A549 (cell line): Measurements from ENCODE around the gene PLCB3. TPM values are rescaled to one million over a fixed set of nuclear protein-coding genes. Genes with fewer than 3 reads are reported as not detected.
A peak's percentile ranks its signal among the peaks of the same experiment; 100 is the strongest.

ENCODE experiments used
- ATAC-seq, 2 experiments: fragments of 200-7000 bp in 1 of 2; fragments of >200 bp in 1 of 2; cut with Nextera tagmentation in 1 of 2; cut with Tn5 transposase in 1 of 2; 3 replicates each; pipeline versions ENCODE4 v1.8.0 to v1.9.1; 2018 to 2020; ENCODE audit warnings: mild to moderate bottlenecking in 1 of 2, moderate library complexity in 1 of 2
- CTCF ChIA-PET: fragments of 300-600 bp; sonication (Branson Sonifier 250); formaldehyde crosslinking; extraction: SDS; loops from one replicate; lab custom pipeline; 2021; ENCODE audit warnings: antibody characterized with exemption, inconsistent platforms; lab: Yijun Ruan, JAX
- POLR2A ChIA-PET: fragments of 350-600 bp; formaldehyde crosslinking; extraction: SDS; loops from one replicate; lab custom pipeline; 2021; ENCODE audit warnings: antibody characterized with exemption, inconsistent platforms; lab: Yijun Ruan, JAX
- DNase-seq, 2 experiments: peaks; one replicate each; pipeline versions ENCODE4 v3.0.0 to v3.0.0-alpha.2; 2011 to 2016; ENCODE audit warnings: low read depth in 1 of 2, low spot score in 1 of 2
- FAIRE-seq: peaks from 2 replicates; lab custom pipeline; 2011; peaks lifted over from hg19 to GRCh38; lab: Jason Lieb, UNC
- H3K27ac ChIP-seq, 2 experiments: fragments of >200 bp; sonication (Bioruptor Twin); formaldehyde crosslinking; 3 replicates each; pipeline ENCODE4 v1.5.1; 2016 to 2017
- H3K4me1 ChIP-seq: fragments of >200 bp; sonication (Bioruptor Twin); formaldehyde crosslinking; 3 replicates; pipeline ENCODE4 v1.6.1; 2016
- H3K4me2 ChIP-seq: fragments of >200 bp; sonication (Bioruptor Twin); formaldehyde crosslinking; 3 replicates; pipeline ENCODE4 v1.6.1; 2016
- H3K4me3 ChIP-seq: fragments of >200 bp; sonication (Bioruptor Twin); formaldehyde crosslinking; 3 replicates; pipeline ENCODE4 v1.5.1; 2016
- H3K9me3 ChIP-seq: fragments of >200 bp; sonication (Bioruptor Twin); formaldehyde crosslinking; 3 replicates; pipeline ENCODE4 v1.6.1; 2016
- CBX8 ChIP-seq: fragments of 200-600 bp; sonication (generic); IDR thresholded peaks from 2 replicates; pipeline ENCODE4 v1.6.1; 2016
- CHD2 ChIP-seq: fragments of 150-350 bp; IDR thresholded peaks from 2 replicates; pipeline ENCODE4 v1.6.1; 2014; ENCODE audit warnings: low read length; ENCODE audit not compliant: partially characterized antibody
- E2F6 ChIP-seq: IDR thresholded peaks from 2 replicates; pipeline ENCODE4 v1.6.1; 2012; ENCODE audit warnings: low read depth, borderline replicate concordance
- EHF ChIP-seq: fragments of 250-450 bp; sonication (Bioruptor Pico); IDR thresholded peaks from 2 replicates; pipeline ENCODE4 v1.5.0; 2020; ENCODE audit warnings: mild to moderate bottlenecking
- ESRRA ChIP-seq: fragments of 150-350 bp; IDR thresholded peaks from 2 replicates; pipeline ENCODE4 v1.6.1; 2014; ENCODE audit warnings: mild to moderate bottlenecking, low read length, borderline replicate concordance
- FOSL2 ChIP-seq, 2 experiments: fragments of 450-650 bp in 1 of 2; fragments of >200 bp in 1 of 2; sonication (Bioruptor Twin) in 1 of 2; formaldehyde crosslinking; IDR thresholded peaks; 2 replicates each; pipeline versions ENCODE4 v1.5.0 to v1.6.1; 2016 to 2020; ENCODE audit warnings: mild to moderate bottlenecking in 1 of 2, moderate library complexity in 1 of 2
- FOXS1 ChIP-seq: fragments of 250-450 bp; sonication (Bioruptor Pico); IDR thresholded peaks from 2 replicates; pipeline ENCODE4 v1.5.0; 2020; ENCODE audit warnings: mild to moderate bottlenecking, moderate library complexity
- HEYL ChIP-seq: fragments of 250-450 bp; sonication (Bioruptor Pico); IDR thresholded peaks from 2 replicates; pipeline ENCODE4 v1.8.0; 2021; ENCODE audit warnings: mild to moderate bottlenecking, moderate library complexity
- HMGXB4 ChIP-seq: fragments of 250-450 bp; sonication (Bioruptor Pico); IDR thresholded peaks from 2 replicates; pipeline ENCODE4 v1.5.0; 2021; ENCODE audit warnings: mild to moderate bottlenecking, moderate library complexity, borderline replicate concordance
- HOXA7 ChIP-seq: fragments of 250-450 bp; sonication (Bioruptor Pico); IDR thresholded peaks from 2 replicates; pipeline ENCODE4 v1.5.0; 2020; ENCODE audit warnings: mild to moderate bottlenecking, moderate library complexity
- JUN ChIP-seq, 2 experiments: fragments of >200 bp; sonication (Bioruptor Twin); formaldehyde crosslinking; IDR thresholded peaks; 2 replicates in 1 of 2; 3 replicates in 1 of 2; pipeline ENCODE4 v1.6.1; 2016 to 2017
- JUNB ChIP-seq: fragments of >200 bp; sonication (Bioruptor Twin); formaldehyde crosslinking; IDR thresholded peaks from 2 replicates; pipeline ENCODE4 v1.6.1; 2016
- KDM5A ChIP-seq: fragments of 200-600 bp; sonication (generic); IDR thresholded peaks from 2 replicates; pipeline ENCODE4 v1.6.1; 2016; ENCODE audit warnings: antibody characterized with exemption, mild to moderate bottlenecking
- MAFK ChIP-seq: fragments of 450-650 bp; IDR thresholded peaks from 2 replicates; pipeline ENCODE4 v1.6.1; 2014; ENCODE audit not compliant: partially characterized antibody
- MAX ChIP-seq: IDR thresholded peaks from 2 replicates; pipeline ENCODE4 v1.6.1; 2012
- NFE2L2 ChIP-seq: fragments of 150-350 bp; conservative IDR thresholded peaks from 2 replicates; pipeline ENCODE4 v1.6.1; 2014; ENCODE audit warnings: low read length
- NPAS2 ChIP-seq: fragments of 250-450 bp; sonication (Bioruptor Pico); IDR thresholded peaks from 2 replicates; pipeline ENCODE4 v1.8.0; 2022; ENCODE audit warnings: mild to moderate bottlenecking, moderate library complexity, borderline replicate concordance
- PBX3 ChIP-seq: IDR thresholded peaks from 2 replicates; pipeline ENCODE4 v1.6.1; 2012
- POLR2AphosphoS2 ChIP-seq: conservative IDR thresholded peaks from 2 replicates; pipeline ENCODE4 v1.6.1; 2012; ENCODE audit warnings: low read length, improper control_type of control experiment, inconsistent platforms
- RARB ChIP-seq: fragments of 250-450 bp; sonication (Bioruptor Pico); IDR thresholded peaks from 2 replicates; pipeline ENCODE4 v1.8.0; 2021; ENCODE audit warnings: mild to moderate bottlenecking, moderate library complexity
- RCOR1 ChIP-seq: fragments of 150-350 bp; IDR thresholded peaks from 2 replicates; pipeline ENCODE4 v1.6.1; 2014; ENCODE audit warnings: antibody characterized with exemption, low read length, low read depth
- RNF2 ChIP-seq: fragments of 200-600 bp; sonication (generic); IDR thresholded peaks from 2 replicates; pipeline ENCODE4 v1.6.1; 2016; ENCODE audit warnings: low read depth, mild to moderate bottlenecking, antibody characterized with exemption, moderate library complexity, borderline replicate concordance
- TP53 ChIP-seq: fragments of 250-450 bp; sonication (Bioruptor Pico); IDR thresholded peaks from 2 replicates; pipeline ENCODE4 v1.5.0; 2021; ENCODE audit warnings: mild to moderate bottlenecking, moderate library complexity
- ZC3H11A ChIP-seq: fragments of 450-650 bp; IDR thresholded peaks from 2 replicates; pipeline ENCODE4 v1.6.1; 2014; ENCODE audit warnings: antibody characterized with exemption, mild to moderate bottlenecking
- ZFP36 ChIP-seq: fragments of 450-650 bp; IDR thresholded peaks from 2 replicates; pipeline ENCODE4 v1.6.1; 2014; ENCODE audit warnings: borderline replicate concordance; ENCODE audit not compliant: partially characterized antibody
- WGBS: methylation state at CpG from one replicate; pipeline ENCODE4 v1.1.6; 2017; ENCODE audit errors: missing lambda C conversion rate; 5-methylcytosine and 5-hydroxymethylcytosine counted together
- polyA plus RNA-seq, 4 experiments: library from polyadenylated mRNA; depleted of rRNA in 3 of 4; stranded (reverse); fragments of >200 nt; fragmentation: RNase III in 1 of 4; extraction: RNeasy Plus Mini Kit Qiagen cat#74134 plus additional on column Dnase treatment in 1 of 4; gene quantifications; 2 replicates in 3 of 4; 3 replicates in 1 of 4; pipeline ENCODE4 v1.2.3, GENCODE V29; 2011 to 2017

PLCB3 gene
- polyA plus RNA-seq, 2 of the 4 experiments (the other 2 are of a cell fraction): 8.8 to 21.2 TPM

- Histone ChIP-seq H3K27ac (peak overlapping the region in 1 of 2 experiments; percentile 98; a peak in 3 of 6 replicates), H3K4me1 (peaks cover 44% of the 10 kb centered on the region), H3K9me3 (no peaks in the 10 kb centered on the region), H3K4me2 (peak overlapping the region; percentile 100), H3K4me3 (no peak overlapping the region; the same call in 2 of the 3 replicates)
- POLR2A ChIA-PET: interaction anchor here (2.7 to 6.0 kb wide), 2 partner anchors 27 to 42 kb away, joined by 7 to 53 read pairs; partner anchors contain the start of genes BAD and GPR137
- FAIRE-seq (no peak), DNase-seq (no peak), ATAC-seq (no peak)
- TF ChIP-seq PBX3 (no peak), FOSL2 (IDR thresholded peaks at IDR 0.05) (no peak), FOSL2 (CRISPR knock-in tag; IDR thresholded peaks at IDR 0.05) (peak; percentile 41; the same call in 1 of the 2 replicates), JUN (IDR thresholded peaks at IDR 0.05) (peak in 1 of 2 experiments; percentile 56; a peak in 1 of 5 replicates), ZFP36 (no peak), HMGXB4 (no peak), ESRRA (no peak)
- CTCF ChIA-PET: interaction anchor here (0.7 to 12.2 kb wide), 9 partner anchors 7 to 75 kb away, joined by 3 to 220 read pairs (median 4); partner anchors contain the start of genes BAD, CATSPERZ, ESRRA and GPR137
- WGBS: 75% methylated on average over 8 of the region's 8 CpGs
These were observed 8.0 kb upstream of the PLCB3 start for GRCh38 chr11:64243236-64243854.

- DNase-seq (no peak), FAIRE-seq (no peak), ATAC-seq (no peak)
- Histone ChIP-seq H3K27ac (peak overlapping the region in 1 of 2 experiments; percentile 99; a peak in 3 of 6 replicates), H3K9me3 (no peaks in the 10 kb centered on the region), H3K4me1 (peaks cover 44% of the 10 kb centered on the region), H3K4me3 (no peak overlapping the region), H3K4me2 (peak overlapping the region; percentile 100)
- ChIA-PET CTCF (interaction anchor here (0.9 to 12.2 kb wide), 7 partner anchors 8 to 70 kb away, joined by 3 to 220 read pairs (median 5); partner anchors contain the start of genes BAD, CATSPERZ, ESRRA and GPR137), POLR2A (interaction anchor here (0.6 to 6.0 kb wide), 2 partner anchors 26 to 611 kb away, joined by 3 to 53 read pairs; no protein-coding TSS in a partner anchor)
- no peak for TF ChIP-seq RARB (CRISPR knock-in tag)
- no peak for TF ChIP-seq PBX3
- no peak for TF ChIP-seq FOXS1
- no peak for TF ChIP-seq E2F6
- TF ChIP-seq RCOR1: no peak
- no peak for TF ChIP-seq KDM5A
- TF ChIP-seq TP53: no peak
- no peak for TF ChIP-seq NFE2L2
- TF ChIP-seq JUNB: no peak
- no peak for TF ChIP-seq CHD2
- TF ChIP-seq EHF: no peak
- TF ChIP-seq RNF2: no peak
- no peak for TF ChIP-seq CBX8
- TF ChIP-seq MAFK: no peak
- TF ChIP-seq MAX: no peak
- TF ChIP-seq HEYL (CRISPR knock-in tag): no peak
- TF ChIP-seq NPAS2: no peak
- TF ChIP-seq POLR2AphosphoS2: no peak
- TF ChIP-seq HOXA7 (CRISPR knock-in tag): no peak
- TF ChIP-seq ZC3H11A: no peak
- 40% methylated on average over 5 of the region's 5 CpGs for WGBS
These were observed 7.2 kb upstream of the PLCB3 start for GRCh38 chr11:64244107-64244506.
